Lung (tissue), 12 donors: ENCODE results near the gene HYCC1. TPM values are rescaled to one million over a fixed set of nuclear protein-coding genes. Genes with fewer than 3 reads are reported as not detected.

ENCODE experiments used
- ATAC-seq: fragments of 200-7000 bp; cut with Tn5 transposase; one replicate; pipeline ENCODE4 v1.9.1; 2020; ENCODE audit warnings: moderate number of reproducible peaks; ENCODE audit not compliant: insufficient read depth, low FRiP score
- DNase-seq, 3 donors: peaks; one replicate each; pipeline ENCODE4 v3.0.0-alpha.2; 2013 to 2017
- H3K27ac ChIP-seq, 2 donors: one replicate each; pipeline ENCODE4 v1.5.1; 2013; ENCODE audit warnings: mild to moderate bottlenecking in 2 of 2, moderate library complexity in 2 of 2, control low read depth in 1 of 2, inconsistent platforms in 1 of 2, low read depth in 1 of 2, low read length in 1 of 2
- H3K27me3 ChIP-seq, 3 donors: one replicate each; pipeline ENCODE4 v1.5.1; 2013; ENCODE audit warnings: low read length in 2 of 3; ENCODE audit not compliant: control insufficient read depth in 3 of 3, insufficient read depth in 3 of 3
- H3K36me3 ChIP-seq, 4 donors: one replicate each; pipeline ENCODE4 v1.5.1; 2013; ENCODE audit warnings: low read length in 4 of 4, mild to moderate bottlenecking in 1 of 4, moderate library complexity in 1 of 4; ENCODE audit not compliant: control insufficient read depth in 4 of 4, insufficient read depth in 4 of 4
- H3K4me1 ChIP-seq, 5 donors: one replicate each; pipeline ENCODE4 v1.5.1; 2013; ENCODE audit warnings: low read length in 5 of 5, mild to moderate bottlenecking in 2 of 5, moderate library complexity in 1 of 5; ENCODE audit not compliant: control insufficient read depth in 5 of 5, insufficient read depth in 5 of 5
- H3K4me3 ChIP-seq: one replicate; pipeline ENCODE4 v1.5.1; 2013; ENCODE audit warnings: mild to moderate bottlenecking, control low read depth, moderate library complexity
- H3K9ac ChIP-seq, 2 donors: one replicate each; pipeline ENCODE4 v1.5.1; 2013; ENCODE audit warnings: low read length in 2 of 2, control low read depth in 1 of 2; ENCODE audit not compliant: insufficient read depth in 1 of 2
- H3K9me3 ChIP-seq, 4 donors: one replicate each; pipeline ENCODE4 v1.5.1; 2013; ENCODE audit warnings: low read length in 3 of 4, mild to moderate bottlenecking in 1 of 4, moderate library complexity in 1 of 4; ENCODE audit not compliant: control insufficient read depth in 4 of 4, insufficient read depth in 3 of 4
- WGBS, 2 donors: extraction: QIAGEN DNeasy Blood & Tissue Kit; methylation state at CpG; one replicate each; pipeline ENCODE4 v1.1.7; 2013; 5-methylcytosine and 5-hydroxymethylcytosine counted together
- polyA plus RNA-seq, 2 donors: library from polyadenylated mRNA; stranded (reverse); fragments of 200-250 nt; gene quantifications; one replicate each; pipeline ENCODE4 v1.2.1, GENCODE V29; 2013
- total RNA-seq, 2 donors: library from RNA; depleted of rRNA in 1 of 2; stranded (reverse); fragments of >200 nt in 1 of 2; gene quantifications; one replicate each; pipeline ENCODE4 v1.2.1, GENCODE V29; 2014 to 2021
- TF ChIP-seq, protein P1 (sequence below): IDR thresholded peaks from 2 replicates; pipeline ENCODE4 v1.5.1; 2012; ENCODE audit warnings: mild to moderate bottlenecking; ENCODE audit errors: control extremely low read depth, extremely low read depth
- donor health status: control.
- donor health status: control.
- donor health status: Bipolar disorder and iron deficiency.
- donor health status: healthy.
- donor health status: DM: yes; HTN: yes; CAD: no.

The HYCC1 gene
- total and polyA plus RNA-seq, 4 donors: 7.3 to 62.5 (median 35.2) TPM

DNA sequence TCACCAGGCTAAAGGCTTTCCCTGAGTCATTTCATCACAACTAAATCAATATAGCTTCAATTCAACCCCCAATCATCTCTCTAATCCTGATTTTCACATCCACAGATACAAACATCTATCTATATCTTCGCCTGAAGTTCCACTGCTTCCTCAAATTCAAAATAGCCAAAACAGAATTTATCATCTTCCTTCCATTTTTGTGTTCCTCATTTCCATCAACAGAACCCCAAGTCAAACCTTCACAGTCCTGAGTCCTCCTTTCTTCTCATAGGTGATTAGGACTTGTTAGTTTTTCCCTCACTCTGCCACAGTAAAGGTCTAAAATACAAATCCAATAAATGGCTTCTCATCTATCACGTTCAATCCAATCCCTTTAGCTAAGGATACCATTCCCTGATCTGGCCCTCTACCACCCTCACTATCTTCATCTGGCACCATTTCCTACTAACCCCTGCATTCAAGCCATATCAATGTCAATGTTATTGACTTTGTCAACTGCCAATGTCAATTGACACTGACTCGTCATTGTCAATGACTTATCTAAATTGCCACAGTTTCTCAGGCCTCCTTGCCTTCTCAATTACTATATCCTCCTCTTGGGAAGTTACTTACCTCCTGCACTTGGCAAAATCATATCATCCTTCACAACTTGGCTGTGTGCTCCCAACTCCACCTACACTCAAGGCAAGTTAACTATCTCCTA, 2.6 kb downstream of the HYCC1 start:
- ATAC-seq (no peak), DNase-seq (no peak)
- Histone ChIP-seq H3K27ac (peak overlapping the region in 1 of 2 donors; percentile 16), H3K4me3 (no peak overlapping the region), H3K4me1 (peaks cover 2 to 31% (median 4%) of the 10 kb centered on the region in 5 donors), H3K27me3 (no peaks in the 10 kb centered on the region), H3K36me3 (no peaks in the 10 kb centered on the region), H3K9ac (no peak overlapping the region), H3K9me3 (no peaks in the 10 kb centered on the region)
- WGBS, 2 donors: 79 to 86% methylated on average over 3 of the region's 3 CpGs
- TF ChIP-seq, protein P1, sequence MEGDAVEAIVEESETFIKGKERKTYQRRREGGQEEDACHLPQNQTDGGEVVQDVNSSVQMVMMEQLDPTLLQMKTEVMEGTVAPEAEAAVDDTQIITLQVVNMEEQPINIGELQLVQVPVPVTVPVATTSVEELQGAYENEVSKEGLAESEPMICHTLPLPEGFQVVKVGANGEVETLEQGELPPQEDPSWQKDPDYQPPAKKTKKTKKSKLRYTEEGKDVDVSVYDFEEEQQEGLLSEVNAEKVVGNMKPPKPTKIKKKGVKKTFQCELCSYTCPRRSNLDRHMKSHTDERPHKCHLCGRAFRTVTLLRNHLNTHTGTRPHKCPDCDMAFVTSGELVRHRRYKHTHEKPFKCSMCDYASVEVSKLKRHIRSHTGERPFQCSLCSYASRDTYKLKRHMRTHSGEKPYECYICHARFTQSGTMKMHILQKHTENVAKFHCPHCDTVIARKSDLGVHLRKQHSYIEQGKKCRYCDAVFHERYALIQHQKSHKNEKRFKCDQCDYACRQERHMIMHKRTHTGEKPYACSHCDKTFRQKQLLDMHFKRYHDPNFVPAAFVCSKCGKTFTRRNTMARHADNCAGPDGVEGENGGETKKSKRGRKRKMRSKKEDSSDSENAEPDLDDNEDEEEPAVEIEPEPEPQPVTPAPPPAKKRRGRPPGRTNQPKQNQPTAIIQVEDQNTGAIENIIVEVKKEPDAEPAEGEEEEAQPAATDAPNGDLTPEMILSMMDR: no peak

DNA sequence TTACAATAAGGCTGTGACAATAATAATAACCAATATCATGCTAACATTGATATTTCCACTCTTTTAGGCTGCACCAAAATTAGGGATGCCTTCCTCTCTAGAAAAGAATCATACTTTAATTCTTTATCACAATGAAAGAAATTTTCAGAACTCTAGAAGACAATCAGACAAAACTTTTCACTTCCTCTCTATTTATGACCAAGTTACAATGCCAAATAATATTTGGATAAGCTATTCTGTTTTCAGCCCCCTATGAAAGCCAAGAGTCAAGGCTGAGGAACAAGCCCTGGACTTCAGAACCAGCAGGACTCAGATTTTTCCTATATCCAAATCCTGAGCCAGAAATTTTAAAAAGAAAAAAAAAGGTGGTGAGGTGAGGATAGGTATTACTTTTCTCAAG, 4.6 kb downstream of the HYCC1 start:
- TF ChIP-seq, protein P1: no peak
- no peak for ATAC-seq
- DNase-seq: no peak
- Histone ChIP-seq H3K27ac (no peak overlapping the region), H3K9me3 (no peaks in the 10 kb centered on the region), H3K36me3 (no peaks in the 10 kb centered on the region), H3K9ac (no peak overlapping the region), H3K4me1 (peaks cover 2 to 31% (median 4%) of the 10 kb centered on the region in 5 donors), H3K4me3 (no peak overlapping the region), H3K27me3 (no peaks in the 10 kb centered on the region)

DNA sequence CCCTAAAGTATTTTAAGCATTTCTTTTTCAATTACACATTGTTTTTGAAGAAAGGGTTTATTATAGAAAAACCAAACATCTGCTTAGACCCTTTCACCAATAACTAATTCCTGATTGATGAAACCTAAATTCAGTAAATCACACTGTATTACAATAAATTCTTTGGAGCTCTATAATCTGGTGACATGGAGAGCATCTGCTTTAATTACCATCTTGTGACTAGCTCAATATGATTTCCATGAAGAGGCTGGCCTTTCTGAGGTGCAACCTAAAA, 9.7 kb downstream of the HYCC1 start:
- TF ChIP-seq, protein P1: no peak
- Histone ChIP-seq H3K36me3 (no peaks in the 10 kb centered on the region), H3K4me1 (peaks cover 0 to 12% (median 0%) of the 10 kb centered on the region in 5 donors), H3K4me3 (no peak overlapping the region), H3K27me3 (no peaks in the 10 kb centered on the region), H3K9me3 (no peaks in the 10 kb centered on the region), H3K9ac (no peak overlapping the region), H3K27ac (no peak overlapping the region)
- no peak for ATAC-seq
- DNase-seq: no peak
